ENCODE measurements around the gene MITF. TPM values are rescaled to one million over a fixed set of nuclear protein-coding genes. Genes with fewer than 3 reads are reported as not detected.

MITF gene
- total and polyA plus RNA-seq, 8 donors = 6.2 to 29.6 (median 7.5) TPM

GRCh38 chr3:69776289-69776688, 37.0 kb downstream of the MITF start:
- no peaks in the 10 kb centered on the region for H3K27me3 ChIP-seq
- H3K27ac ChIP-seq = no peak overlapping the region
- no peaks in the 10 kb centered on the region for H3K36me3 ChIP-seq
- H3K4me1 ChIP-seq = peaks cover 0 to 13% of the 10 kb centered on the region in 2 donors
- ATAC-seq = no peak
- no peak for TF ChIP-seq CTCF (IDR thresholded peaks at IDR 0.05)
- no peak for DNase-seq
- intact Hi-C loops (cut with DNase I) = no loop called here
- no peaks in the 10 kb centered on the region for H3K9me3 ChIP-seq
- no peak overlapping the region for H3K4me3 ChIP-seq

GRCh38 chr3:69776920-69777581, 37.8 kb downstream of the MITF start:
- TF ChIP-seq CTCF (IDR thresholded peaks at IDR 0.05) = no peak
- no peak overlapping the region for H3K27ac ChIP-seq
- no peaks in the 10 kb centered on the region for H3K36me3 ChIP-seq
- DNase-seq = no peak
- ATAC-seq = peak; percentile 39
- H3K4me3 ChIP-seq = no peak overlapping the region
- H3K4me1 ChIP-seq = peaks cover 0 to 13% of the 10 kb centered on the region in 2 donors
- no peaks in the 10 kb centered on the region for H3K9me3 ChIP-seq
- no peaks in the 10 kb centered on the region for H3K27me3 ChIP-seq
- intact Hi-C loops (cut with DNase I) = no loop called here

- no peak for TF ChIP-seq CTCF (IDR thresholded peaks at IDR 0.05)
- H3K4me3 ChIP-seq = no peak overlapping the region
- intact Hi-C loops (cut with DNase I) = no loop called here
Observed at GRCh38 chr3:69777582-69777967, 38.3 kb downstream of the MITF start.

GRCh38 chr3:69781593-69781992, 42.3 kb downstream of the MITF start:
- H3K27ac ChIP-seq = no peak overlapping the region
- no peak for TF ChIP-seq CTCF (IDR thresholded peaks at IDR 0.05)
- intact Hi-C loops (cut with DNase I) = no loop called here

More at GRCh38 chr3:69777582-69777967, 38.3 kb downstream of the MITF start:
- H3K36me3 ChIP-seq = no peaks in the 10 kb centered on the region
- peaks cover 0 to 13% of the 10 kb centered on the region in 2 donors for H3K4me1 ChIP-seq
- no peaks in the 10 kb centered on the region for H3K27me3 ChIP-seq
- no peak overlapping the region for H3K27ac ChIP-seq
- no peaks in the 10 kb centered on the region for H3K9me3 ChIP-seq
- DNase-seq = no peak
- no peak for ATAC-seq

GRCh38 chr3:69784954-69785514, 45.8 kb downstream of the MITF start:
- peak overlapping the region; percentile 33 to 57 for H3K27ac ChIP-seq
- ATAC-seq (peak; percentile 96), DNase-seq (peak in 3 of 4 donors; percentile 61 to 88 (median 84))
- H3K4me3 ChIP-seq = no peak overlapping the region
- H3K27me3 ChIP-seq = no peaks in the 10 kb centered on the region
- H3K36me3 ChIP-seq = no peaks in the 10 kb centered on the region
- H3K4me1 ChIP-seq = peaks cover 21 to 23% of the 10 kb centered on the region in 2 donors
- intact Hi-C loops (cut with DNase I) = no loop called here
- H3K9me3 ChIP-seq = no peaks in the 10 kb centered on the region
- TF ChIP-seq CTCF (IDR thresholded peaks at IDR 0.05) = no peak

More at GRCh38 chr3:69781593-69781992, 42.3 kb downstream of the MITF start:
- no peak for DNase-seq
- H3K9me3 ChIP-seq = no peaks in the 10 kb centered on the region
- H3K36me3 ChIP-seq = no peaks in the 10 kb centered on the region
- H3K27me3 ChIP-seq = no peaks in the 10 kb centered on the region
- ATAC-seq = no peak
- H3K4me3 ChIP-seq = no peak overlapping the region
- peaks cover 12 to 32% of the 10 kb centered on the region in 2 donors for H3K4me1 ChIP-seq

Measured in left lung (tissue), 10 donors.